GM12874 (cell line): ENCODE results near the gene GALNT2.

ENCODE experiments used
- TF ChIP-seq, protein P1 (sequence below): IDR thresholded peaks from 2 replicates; pipeline ENCODE4 v1.5.1; 2011; ENCODE audit warnings: low read depth, mild to moderate bottlenecking, control low read depth, low read length, moderate library complexity; ENCODE audit not compliant: insufficient read depth

GALNT2 gene

GRCh38 chr1:230114237-230114651 lies 47.2 kb downstream of the GALNT2 start:
- TF ChIP-seq, protein P1, sequence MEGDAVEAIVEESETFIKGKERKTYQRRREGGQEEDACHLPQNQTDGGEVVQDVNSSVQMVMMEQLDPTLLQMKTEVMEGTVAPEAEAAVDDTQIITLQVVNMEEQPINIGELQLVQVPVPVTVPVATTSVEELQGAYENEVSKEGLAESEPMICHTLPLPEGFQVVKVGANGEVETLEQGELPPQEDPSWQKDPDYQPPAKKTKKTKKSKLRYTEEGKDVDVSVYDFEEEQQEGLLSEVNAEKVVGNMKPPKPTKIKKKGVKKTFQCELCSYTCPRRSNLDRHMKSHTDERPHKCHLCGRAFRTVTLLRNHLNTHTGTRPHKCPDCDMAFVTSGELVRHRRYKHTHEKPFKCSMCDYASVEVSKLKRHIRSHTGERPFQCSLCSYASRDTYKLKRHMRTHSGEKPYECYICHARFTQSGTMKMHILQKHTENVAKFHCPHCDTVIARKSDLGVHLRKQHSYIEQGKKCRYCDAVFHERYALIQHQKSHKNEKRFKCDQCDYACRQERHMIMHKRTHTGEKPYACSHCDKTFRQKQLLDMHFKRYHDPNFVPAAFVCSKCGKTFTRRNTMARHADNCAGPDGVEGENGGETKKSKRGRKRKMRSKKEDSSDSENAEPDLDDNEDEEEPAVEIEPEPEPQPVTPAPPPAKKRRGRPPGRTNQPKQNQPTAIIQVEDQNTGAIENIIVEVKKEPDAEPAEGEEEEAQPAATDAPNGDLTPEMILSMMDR: no peak

DNA sequence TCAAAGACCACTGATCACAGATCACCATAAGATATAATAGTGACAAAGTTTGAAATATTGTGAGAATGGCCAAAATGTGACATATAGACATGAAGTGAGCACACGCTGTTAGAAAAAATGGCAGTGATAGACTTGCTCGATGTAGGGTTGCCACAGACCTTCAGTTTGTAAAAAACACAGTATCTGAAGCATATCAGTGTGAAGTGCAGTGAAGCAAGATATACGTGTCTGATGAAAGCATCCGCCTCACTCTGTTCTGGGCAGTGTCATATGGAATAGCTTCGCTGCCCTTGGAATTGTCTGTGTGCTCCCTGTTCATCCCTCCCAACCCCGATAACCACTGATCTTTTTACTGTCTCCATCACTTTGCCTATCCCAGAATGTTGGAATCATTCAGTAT lies 50.7 kb downstream of the GALNT2 start:
- TF ChIP-seq, protein P1: no peak

DNA sequence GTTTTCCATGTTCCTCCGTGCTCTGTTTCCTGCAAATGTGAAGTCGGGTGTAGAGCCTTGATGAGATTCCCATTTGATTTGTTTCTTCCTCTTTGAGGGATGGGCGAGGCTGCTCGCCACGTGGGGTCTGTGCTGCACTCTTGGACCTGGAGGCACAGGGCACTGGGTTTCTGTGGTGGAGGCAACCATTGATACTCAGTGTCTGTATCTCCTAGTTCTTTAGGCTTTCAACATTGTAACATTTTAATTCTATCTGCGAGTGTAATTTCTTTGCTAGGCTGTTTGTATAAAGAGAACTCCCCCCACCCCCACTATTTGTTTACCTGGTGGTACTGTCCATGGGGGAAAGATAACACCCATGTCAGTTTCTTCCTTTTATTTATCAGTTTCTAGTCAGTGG lies 52.3 kb downstream of the GALNT2 start:
- TF ChIP-seq, protein P1: no peak

DNA sequence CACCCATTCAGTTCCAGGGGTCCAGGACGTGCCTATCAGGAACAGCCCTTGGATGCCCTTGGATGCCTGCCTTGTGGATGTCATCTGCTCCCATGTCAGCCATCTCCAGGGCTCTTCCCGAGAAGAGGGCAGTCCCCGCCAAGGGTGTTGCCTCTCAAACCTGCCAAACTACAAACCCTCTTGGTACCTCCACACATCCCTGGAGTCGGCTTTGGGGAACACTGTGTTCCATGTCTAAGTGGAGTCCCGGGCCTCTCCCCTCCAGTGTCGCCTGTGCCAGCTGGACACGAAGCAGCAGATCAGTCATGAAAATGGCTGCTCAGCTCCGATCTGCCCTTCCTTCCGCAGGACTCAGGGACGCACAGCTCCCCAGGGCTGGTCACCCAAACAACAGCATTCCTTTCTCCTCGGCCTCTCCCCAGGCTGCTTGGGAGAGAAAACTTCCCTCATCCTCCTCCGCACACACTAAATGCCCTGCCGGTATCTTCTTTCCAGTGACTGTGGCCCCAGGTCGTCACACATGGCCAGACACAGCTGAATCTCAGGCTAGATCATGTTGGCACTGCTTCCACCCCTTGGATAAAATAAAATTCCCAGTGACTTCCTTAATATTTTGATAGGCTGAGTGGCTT lies 53.4 kb downstream of the GALNT2 start:
- TF ChIP-seq, protein P1: no peak

- TF ChIP-seq, protein P1: peak; percentile 66; the same call in 1 of the 2 replicates
Measured at GRCh38 chr1:230120921-230121381, 53.9 kb downstream of the GALNT2 start.

- TF ChIP-seq, protein P1: no peak
Measured at GRCh38 chr1:230121950-230122349, 54.9 kb downstream of the GALNT2 start.

GRCh38 chr1:230122366-230123279 lies 55.6 kb downstream of the GALNT2 start:
- TF ChIP-seq, protein P1: no peak
